ENCODE results near the gene IFI30.
"Not testable (repeated sequence)": the region's sequence is repeated elsewhere in the genome, so short reads cannot be mapped to it uniquely, and the experiment has no call there.

IFI30 gene

DNA sequence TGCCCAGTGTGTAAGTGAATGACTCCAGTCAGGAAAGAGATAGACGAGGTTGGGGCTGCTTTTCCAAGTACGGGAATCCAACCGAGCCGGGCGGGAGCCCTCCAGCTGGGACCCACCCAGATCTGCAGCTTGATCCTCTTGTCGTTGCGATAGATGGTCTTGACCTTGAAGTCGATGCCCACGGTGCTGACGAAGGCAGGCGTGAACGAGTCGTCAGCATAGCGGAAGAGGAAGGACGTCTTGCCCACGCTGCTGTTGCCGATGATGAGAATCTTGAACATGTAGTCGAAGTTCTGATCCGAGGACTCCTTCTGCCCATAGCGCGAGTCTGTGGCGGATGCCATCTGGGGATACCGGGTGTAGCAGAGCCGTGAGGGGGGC, 28.8 kb downstream of the IFI30 start:
- no peak for DNase-seq

DNA sequence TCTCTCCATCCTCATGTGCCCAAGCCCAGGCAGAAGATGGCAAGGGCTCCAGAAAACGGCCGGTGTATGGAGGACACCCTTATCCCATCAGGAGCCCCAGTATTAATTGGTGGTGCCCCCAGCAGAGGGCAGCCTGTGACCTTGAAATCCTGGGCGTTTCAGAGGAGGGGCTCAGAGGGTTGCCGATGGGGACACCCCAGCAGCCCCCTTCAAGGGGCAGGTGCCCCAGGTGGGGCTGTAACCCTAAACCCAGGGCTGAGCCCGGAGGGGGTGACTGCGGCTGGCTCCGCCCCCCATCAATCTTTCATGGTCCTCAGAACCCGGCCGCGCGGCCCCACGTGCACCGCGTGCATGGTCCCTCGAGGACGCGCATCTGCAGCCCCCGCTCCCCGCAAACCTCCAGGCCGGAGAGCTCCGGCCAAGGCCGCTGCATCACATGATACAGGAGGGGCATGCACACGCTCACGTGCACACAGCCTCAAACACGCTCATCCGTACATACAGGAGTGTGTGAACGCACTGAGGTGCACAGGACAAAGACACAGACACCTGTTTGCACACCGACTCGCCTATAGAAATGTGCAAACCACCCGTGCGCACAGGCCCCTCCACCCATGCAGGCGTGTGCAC, 29.3 kb downstream of the IFI30 start:
- no peak for DNase-seq

DNA sequence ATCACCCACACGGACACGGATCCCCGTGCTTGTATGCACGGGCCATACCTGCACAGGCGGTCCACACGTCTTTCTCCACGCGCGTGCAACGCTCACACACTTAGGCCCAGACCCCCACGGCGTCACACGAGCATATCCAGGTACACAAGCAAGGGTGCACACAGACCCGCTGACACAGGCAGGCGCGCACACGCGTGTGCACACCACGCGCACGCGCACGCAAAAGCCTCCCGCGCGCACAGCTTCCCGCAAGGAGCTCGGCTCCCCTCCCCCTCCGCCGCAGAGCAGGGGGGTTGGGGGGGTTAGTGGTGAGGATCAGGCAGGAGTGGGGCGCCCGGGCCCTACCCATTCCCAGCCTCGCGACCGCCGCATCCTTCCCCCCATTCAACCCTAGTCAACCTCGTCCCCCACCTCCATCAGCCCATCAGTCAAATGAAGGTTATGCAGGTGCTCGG, 29.8 kb downstream of the IFI30 start:
- no peak for DNase-seq

DNA sequence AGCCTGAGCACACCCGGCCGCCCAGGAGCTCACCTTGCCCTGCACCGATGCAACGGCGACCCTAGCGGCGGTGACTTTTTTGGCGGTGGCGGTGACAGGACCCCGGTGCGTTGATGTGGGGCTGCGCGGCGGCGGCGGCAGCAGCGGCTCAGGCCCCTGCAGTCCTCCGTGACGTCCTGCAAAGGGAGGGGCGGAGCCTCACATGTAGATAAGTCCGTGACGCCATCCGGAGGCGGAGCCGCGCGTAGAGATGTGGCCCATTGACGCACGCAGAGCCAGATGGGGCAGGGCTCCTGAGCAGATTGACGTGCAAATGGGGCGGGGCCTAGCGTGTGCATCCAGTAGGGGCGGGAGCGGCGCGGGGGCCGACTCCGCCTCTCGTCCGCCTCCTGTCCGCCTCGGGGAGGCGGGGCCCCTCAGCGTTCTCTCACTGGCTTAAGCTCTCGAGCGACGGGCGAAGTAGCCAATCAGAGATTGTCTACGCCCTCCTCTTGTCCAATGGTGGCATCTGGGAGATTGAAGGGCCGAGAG, 30.3 kb downstream of the IFI30 start, which contains the start of gene RAB3A:
Gene RAB3A, minus strand, starts transcription at position 180 of the 531 bp plus-strand sequence. CDS start 1,302 bp downstream, outside the sequence.
- peak; percentile 95 for DNase-seq

DNA sequence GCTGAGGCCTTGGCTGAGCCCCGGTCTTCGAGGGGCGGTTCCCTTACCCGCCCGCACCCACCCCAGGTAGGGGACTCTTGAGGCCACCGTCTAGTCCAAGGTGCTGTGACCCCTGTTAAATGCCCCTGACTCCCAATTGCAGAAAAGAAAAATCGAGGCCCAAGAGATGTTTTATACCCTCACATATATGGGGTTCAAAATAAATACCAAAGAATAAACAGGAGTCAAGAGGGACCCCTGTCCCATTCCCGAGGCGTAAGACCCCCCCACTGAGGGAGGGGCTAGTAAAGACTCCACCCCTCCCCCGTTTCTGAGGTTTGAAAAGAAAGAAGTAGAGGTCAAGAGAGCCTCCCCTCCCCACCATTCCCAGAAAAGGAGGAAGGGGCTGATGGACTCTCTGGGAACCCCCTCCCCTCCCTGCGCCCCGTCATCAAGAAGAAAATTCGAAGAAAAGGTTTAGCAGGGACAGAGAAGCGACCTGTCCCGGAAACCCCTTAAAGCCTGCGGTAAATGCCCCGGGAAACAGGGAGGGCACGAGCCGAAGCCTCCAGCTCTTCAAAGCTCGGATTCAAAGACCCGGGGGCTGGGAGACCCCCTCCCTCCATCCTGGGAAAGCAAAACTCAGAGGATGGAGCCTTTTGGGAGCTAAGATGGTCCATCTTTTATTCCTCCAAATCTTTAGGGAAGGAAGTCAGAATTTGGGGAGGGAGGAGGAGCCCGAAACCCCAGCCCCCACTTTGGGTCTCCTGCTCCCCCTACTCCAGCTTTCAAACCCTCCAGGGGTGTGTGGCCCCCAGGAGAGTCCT, 31.0 kb downstream of the IFI30 start:
- DNase-seq = peak; percentile 96

DNA sequence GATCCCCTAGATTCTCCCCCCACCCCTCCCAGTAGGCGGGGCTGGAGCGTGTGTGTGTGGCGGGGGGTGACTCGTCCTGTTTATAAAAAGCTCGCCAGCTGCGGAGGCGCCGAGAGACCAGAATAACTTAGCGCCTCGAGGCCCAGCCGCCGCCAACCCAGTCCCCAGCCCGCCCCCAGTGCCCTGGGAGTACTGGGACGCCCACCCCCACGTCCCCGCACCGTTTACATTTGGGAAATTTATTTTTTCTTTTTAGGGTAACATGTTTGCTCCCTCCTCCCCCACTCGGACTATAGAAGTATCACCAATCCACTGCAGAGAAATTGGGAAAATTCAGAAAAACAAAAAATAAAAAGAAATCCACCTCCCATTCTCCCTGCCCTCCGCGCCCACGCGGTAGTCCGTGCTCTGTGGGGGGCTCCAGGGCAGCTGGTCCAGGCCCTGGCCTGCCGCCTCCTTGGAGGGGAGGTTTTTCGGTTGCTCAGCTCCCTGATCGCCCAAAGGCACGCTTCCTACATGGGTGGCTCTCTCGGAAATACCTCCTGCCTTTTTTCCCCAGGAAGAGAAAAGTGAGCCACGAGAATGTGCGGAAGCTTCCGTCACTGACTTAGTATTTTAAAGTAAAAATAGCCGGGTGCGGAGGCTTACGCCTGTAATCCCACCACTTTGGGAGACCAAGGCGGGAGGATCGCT, 31.7 kb downstream of the IFI30 start:
- DNase-seq = peak; percentile 64

DNA sequence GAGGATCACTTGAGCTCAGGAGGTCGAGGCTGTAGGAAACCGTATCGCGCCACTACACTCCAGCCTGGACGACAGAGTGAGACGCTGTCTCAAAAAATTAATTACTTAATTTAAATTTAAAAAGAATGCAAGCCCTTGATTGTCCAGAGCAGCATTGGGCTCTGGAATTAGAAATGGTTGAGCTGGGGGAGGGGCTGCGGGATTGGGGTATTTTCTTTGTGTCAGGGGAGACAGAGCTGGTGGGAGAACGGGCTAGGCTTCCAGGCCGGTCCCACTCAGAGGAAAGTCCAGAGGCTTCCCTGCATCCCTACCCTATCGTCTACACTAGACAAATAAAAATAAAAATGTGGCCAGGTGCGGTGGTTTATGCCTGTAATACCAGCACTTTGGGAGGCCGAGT, 32.4 kb downstream of the IFI30 start:
- DNase-seq = no peak

DNA sequence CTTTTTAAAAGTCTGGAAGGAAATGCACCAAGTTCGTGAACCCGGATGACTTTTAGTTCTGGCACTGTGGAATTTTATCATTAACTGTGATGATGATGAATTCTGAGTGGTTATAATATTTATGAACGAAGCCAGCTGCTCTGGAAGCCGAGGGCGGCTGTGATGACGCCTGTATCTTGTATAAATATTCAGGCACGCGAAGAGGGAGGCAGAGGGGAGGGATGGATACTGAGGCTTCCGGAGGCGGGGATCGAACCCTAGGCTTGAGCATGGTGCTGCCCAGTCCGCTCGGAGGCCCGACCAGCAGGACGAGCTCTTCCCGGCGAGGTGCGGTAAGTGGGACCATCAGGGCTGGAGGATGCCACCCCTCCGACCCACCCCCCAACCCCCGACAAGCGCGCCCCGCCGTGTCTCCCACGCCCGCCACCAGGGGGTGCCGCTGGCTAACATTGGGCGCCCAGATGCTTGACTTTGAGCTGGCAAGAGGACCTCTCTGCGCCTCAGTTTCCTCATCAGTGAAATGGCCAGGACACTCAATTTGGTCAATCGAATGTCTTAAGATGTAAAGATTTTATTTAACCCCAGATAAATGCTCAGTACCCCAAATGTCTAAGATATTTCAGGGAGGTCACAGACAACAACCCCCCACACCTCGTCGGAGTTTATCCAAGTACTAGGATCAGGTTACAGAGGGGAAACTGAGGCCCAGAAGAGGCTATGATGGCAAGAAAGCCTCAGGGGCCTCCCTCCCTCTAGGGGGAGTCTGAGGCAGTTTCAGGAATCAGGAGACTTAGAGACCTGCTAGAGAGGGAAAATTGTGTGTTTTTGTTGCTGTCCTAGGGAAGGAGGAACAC, 34.7 kb downstream of the IFI30 start:
- DNase-seq = no peak

DNA sequence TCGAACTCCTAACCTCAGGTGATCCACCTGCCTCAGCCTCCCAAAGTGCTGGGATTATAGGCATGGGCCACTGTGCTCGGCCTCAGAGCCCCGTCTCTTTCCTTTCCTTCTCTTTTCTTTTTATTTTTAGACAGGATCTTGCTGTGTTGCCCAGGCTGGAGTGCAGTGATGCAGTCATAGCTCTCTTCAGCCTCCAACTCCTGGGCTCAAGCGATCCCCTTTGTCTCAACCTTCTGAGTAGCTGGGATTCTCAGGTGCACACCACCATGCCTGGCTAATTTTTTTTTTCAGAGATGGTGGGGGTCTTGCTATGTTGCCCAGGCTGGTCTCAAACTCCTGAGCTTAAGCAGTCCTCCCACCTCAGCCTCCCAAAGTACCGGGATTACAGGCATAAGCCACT, 36.3 kb downstream of the IFI30 start:
- not testable (repeated sequence) for DNase-seq

DNA sequence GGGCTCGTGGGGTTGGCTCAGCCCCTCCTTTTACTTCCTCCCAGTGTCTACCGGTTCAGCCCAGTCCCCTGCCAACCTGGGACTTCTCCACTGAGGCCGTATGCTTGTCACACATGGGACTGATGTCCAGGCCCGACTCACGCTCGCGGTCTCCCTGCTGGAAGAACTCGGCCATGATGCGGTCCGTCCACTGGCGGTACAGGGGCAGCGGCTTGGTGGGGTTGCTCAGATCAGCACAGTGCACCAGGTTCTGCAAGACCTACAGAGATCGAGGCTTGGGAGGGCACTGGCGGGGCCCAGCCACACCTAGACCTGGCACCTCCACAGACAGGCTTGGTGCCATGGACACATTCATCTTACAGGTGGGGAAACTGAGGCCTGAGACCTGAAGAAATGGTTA, 38.1 kb downstream of the IFI30 start:
- DNase-seq = no peak

DNA sequence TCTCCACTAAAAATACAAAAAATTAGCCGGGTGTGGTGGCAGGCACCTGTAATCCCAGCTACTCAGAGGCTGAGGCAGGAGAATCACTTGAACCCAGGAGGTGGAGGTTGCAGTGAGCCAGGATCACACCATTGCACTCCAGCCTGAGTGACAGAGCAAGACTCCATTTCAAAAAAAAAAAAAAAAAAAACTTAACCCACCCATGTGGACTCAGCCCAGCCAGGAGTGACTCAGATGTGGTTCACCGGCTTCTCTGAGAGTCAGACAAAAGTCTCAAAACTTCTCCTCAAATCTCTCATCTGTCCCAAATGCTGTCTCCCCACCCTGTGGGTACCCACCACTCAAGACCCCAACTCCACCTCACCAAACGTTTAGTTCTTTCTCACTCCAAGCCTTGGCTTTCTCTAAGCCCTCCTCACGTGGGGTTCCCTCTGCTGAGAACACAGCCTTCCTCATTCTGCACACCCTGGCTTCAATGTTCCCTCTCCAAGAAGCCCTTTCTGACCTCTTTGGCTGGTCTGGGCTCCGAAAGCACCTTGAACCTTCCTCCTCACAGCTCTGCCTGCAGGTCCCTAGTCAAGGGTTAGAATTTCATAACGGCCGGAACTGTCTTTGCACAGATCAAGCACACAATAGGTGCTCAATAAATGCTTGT, 41.3 kb downstream of the IFI30 start:
- DNase-seq = no peak

DNA sequence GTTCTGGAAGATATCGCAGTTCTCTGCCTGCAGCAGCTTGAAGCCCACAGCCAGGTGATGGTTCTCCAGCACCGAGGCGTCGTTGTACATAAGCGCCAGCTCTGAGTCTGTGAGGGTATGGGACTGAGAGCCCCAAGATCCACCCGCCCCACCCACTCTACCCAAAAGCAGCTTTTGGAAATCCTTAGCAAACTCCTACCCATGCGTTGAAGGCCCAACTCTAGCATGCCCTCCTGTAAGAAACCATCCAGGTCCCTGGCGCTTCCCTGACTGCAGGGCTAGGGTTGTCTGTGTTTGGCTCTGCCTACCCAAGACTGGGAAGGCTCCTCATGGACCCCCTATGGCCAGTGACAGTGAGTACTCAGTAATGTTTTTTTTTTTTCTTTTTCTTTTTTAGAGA, 43.2 kb downstream of the IFI30 start:
- no peak for DNase-seq

DNA sequence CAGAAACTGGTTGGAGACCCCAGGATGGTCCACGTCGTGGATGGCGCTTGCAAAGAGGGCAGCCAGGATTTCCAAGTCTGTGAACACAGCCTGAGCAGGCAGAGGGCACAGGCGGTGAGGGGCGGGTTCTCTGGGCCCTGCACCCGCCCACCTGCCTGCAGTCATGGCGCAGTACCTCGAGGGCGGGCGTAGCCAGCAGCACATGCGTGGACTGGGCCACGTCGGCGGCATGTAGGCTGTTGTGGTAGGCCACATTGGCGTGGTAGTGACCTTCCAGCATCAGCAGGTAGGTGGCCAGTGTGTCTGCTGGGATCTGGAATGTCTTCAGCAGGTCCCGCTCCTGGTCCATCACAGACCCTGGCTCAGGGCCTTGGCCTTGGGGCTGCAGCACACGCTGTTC, 44.5 kb downstream of the IFI30 start:
- DNase-seq = no peak

DNA sequence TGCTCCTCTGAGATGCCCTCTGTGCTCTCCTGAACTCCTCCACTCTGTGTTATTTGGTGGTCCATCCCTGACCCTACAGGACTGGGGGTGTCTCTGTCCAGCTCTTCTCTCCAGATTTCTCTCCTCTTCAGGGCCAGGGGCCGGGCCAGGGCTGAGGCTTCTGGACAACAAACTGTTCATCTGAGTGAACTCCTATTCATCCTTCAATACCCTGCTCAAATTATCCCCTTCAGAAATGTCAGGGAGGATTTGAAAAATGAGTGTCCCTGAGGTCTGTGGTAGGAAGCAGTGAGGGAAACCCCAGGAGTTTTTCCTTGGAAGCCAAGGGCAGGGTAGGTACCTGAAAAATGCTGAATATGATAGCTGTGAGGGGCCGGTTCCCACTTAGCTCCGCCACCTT, 45.0 kb downstream of the IFI30 start:
- DNase-seq = no peak

DNA sequence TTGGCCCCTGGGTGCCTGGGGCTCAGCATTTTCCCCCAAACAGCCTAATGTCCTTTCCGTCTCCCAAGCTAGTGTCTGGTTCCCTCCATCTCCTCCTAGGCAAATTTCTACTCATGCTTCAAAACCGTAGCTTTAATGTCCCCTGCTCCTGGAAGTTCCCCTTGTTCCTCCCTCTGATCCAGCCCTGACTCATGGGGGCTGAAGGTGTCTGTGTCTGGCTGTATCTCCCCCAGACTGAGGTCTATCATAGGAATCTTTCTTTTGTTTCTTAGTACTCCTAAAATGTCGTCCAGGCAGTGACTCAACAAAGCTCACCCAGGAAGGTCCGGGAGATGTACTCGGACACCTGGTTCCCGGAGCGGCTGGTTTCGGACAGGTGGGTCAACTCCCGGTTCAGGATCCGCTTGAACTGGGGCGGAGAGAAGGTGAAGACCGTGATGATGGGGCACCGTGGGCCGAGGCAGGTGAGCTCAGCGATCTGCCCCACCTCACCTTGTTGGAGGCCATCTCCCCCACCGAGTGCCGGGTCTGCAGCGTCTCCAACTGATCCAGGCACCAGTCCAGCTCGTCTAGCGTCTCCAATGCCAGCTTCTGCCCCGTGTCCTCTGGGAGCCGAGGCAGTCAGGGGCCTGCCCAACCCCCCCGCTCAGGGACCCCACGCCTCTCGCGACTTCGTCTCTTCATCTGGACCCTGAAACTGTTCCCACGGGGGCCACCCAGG, 46.5 kb downstream of the IFI30 start:
- no peak for DNase-seq

DNA sequence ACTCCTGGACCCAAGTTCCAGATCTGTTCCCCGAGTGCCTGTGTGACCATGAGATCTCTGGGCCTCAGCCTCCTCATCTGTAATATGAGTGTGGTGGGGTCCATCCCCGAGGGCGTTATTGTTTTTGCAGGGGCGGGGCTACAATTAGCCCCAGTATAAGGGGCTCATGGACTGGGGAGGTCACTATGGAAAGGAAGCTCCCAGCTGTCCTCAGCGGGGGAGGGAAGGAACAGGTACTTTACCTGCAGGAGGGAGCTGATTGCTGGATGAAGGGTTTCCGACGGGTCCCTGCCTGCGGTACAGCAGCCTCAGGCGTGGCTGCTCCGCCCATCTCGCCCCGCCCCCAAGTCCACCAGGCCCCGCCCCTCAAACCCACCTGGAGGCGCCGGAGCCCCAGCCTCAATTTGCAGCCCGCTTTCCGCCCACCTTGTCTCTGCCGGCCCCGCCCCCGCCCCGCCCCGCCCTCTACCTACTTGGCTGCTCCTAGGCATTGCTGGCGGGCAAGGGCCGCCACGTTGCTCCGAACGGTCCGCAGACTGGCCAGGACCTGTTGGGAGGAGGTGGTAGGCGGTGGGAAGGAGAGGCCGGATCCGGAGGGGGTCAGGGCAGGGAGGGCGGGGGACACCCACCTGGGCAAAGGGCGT, 47.1 kb downstream of the IFI30 start:
- DNase-seq = no peak

DNA sequence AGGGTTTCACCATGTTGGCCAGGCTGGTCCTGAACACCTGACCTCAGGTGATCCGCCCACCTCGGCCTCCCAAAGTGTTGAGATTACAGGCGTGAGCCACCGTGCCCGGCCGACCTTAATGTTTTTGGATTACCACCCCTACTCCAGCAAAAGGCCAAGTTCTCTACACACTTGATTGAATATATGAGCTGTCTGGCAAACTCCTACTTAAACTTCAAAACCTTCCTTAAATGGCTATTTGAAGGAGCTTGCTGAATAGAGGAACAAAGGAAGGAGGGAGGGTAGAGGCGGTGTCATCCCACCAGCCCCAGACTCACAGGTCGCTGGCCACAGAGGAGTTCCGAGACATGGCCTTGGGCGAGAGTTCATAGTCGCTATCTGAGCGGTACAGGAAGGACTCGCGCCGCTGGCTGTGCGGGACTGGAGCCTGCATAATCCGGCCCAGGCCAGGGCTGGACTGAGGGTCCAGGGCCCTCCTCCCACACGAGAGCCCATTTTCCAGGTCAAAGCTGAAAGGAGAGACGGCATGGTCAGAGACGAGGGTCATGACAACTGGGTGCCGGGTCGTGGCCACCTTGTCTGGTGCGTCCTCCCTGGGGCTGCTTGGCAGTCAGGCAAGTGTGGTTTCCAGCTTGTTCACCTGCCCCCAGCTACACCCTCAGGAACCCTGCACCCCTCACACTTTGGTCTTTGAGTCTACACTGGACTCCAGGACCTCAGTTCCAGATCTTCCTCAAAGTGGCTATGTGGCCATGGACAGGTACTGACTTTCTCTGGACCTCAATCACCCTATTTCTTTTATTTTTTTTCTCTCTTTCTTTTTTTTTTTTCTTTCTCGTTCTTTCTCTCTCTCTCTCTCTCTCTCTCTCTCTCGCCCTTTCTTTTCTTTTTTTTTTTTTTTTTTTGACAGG, 48.5 kb downstream of the IFI30 start:
- DNase-seq = no peak

DNA sequence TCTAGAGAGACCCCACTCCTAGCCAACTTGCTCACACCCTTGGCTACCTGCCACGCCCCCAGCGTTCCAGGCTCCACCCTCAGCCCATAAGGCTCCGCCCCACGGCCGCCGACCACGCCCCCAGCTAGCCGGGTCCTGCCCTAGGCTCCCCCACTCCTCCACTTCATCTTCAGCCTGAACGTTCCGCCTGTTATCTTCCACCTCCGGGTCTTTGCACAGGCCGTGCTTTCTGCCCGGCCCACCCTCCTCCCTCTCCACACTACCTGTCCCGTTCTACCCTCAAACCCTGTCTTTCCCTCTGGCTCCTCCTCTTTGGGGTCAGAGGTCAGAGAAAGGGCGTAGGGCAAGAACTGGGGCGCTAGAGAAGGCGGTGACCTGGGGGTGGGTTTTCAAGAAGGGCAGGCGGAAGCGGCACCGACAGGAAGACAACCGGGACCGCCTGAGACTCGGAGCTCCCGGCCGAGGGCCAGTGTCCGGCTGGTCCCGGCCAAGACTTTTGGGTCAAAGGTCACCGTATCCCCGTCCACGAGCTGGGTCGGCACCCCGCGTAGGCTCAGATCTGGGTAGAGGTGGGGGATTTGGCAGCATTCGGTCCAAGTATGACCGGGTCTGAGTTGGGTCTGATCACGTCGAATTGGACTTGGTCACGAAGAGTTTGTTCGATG, 50.4 kb downstream of the IFI30 start:
- DNase-seq = peak; percentile 33
